ENCODE data around the gene DTHD1.

DTHD1 gene

DNA sequence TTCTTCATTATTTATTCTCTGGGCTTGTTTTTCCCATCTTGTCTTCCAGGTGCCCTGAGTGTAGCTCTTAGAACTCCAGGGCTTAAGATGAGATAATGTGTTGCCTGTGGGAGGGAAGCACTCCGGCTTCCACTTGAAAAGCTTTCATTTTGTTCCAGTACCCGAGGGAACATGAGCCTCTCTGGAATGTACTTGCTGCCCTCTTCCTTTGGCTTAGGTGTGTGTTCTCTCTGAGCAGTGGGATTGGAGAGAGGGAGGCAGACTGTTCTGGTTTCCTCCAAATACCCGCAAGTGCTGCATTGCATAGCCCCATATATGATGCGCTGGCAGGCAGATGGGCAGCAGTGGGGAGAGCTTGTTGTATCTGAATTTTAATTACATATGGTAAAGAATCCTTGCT lies 861 bp upstream of the DTHD1 start:
- no peak overlapping the region for H3K9ac ChIP-seq (ENCODE audit: low read depth, low read length)
- no peak overlapping the region for H3K4me3 ChIP-seq (ENCODE audit: low read depth in 1 of 2, low read length in 2 of 2)
- ATAC-seq (ENCODE audit: insufficient read depth, low read depth) (peak; percentile 55), DNase-seq (no peak)
- TF ChIP-seq, protein P1, sequence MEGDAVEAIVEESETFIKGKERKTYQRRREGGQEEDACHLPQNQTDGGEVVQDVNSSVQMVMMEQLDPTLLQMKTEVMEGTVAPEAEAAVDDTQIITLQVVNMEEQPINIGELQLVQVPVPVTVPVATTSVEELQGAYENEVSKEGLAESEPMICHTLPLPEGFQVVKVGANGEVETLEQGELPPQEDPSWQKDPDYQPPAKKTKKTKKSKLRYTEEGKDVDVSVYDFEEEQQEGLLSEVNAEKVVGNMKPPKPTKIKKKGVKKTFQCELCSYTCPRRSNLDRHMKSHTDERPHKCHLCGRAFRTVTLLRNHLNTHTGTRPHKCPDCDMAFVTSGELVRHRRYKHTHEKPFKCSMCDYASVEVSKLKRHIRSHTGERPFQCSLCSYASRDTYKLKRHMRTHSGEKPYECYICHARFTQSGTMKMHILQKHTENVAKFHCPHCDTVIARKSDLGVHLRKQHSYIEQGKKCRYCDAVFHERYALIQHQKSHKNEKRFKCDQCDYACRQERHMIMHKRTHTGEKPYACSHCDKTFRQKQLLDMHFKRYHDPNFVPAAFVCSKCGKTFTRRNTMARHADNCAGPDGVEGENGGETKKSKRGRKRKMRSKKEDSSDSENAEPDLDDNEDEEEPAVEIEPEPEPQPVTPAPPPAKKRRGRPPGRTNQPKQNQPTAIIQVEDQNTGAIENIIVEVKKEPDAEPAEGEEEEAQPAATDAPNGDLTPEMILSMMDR (IDR thresholded peaks at IDR 0.05; ENCODE audit: borderline replicate concordance, extremely low read depth, low read length, poor library complexity, severe bottlenecking), result no peak
- no peak for TF ChIP-seq EZH2 (IDR thresholded peaks at IDR 0.05; ENCODE audit: borderline replicate concordance, low read depth, low read length, severe bottlenecking)
- no peak overlapping the region for H3K27ac ChIP-seq (ENCODE audit: low read length)
- no peak overlapping the region for H3K4me2 ChIP-seq (ENCODE audit: insufficient read depth, low read length)
- no peaks in the 10 kb centered on the region for H4K20me1 ChIP-seq (ENCODE audit: insufficient read depth, low read length)
- no peaks in the 10 kb centered on the region for H3K36me3 ChIP-seq (ENCODE audit: insufficient read depth, low read length)
- H2AFZ ChIP-seq (ENCODE audit: low read depth, low read length), result no peak overlapping the region
- no peaks in the 10 kb centered on the region for H3K9me3 ChIP-seq (ENCODE audit: insufficient read depth, low read length, severe bottlenecking)
- peaks cover 15% of the 10 kb centered on the region for H3K4me1 ChIP-seq (ENCODE audit: insufficient read depth, low read length)
- H3K79me2 ChIP-seq (ENCODE audit: insufficient read depth, low read length), result no peaks in the 10 kb centered on the region
- H3K27me3 ChIP-seq (ENCODE audit: insufficient read depth, low read length, poor library complexity), result no peaks in the 10 kb centered on the region

DNA sequence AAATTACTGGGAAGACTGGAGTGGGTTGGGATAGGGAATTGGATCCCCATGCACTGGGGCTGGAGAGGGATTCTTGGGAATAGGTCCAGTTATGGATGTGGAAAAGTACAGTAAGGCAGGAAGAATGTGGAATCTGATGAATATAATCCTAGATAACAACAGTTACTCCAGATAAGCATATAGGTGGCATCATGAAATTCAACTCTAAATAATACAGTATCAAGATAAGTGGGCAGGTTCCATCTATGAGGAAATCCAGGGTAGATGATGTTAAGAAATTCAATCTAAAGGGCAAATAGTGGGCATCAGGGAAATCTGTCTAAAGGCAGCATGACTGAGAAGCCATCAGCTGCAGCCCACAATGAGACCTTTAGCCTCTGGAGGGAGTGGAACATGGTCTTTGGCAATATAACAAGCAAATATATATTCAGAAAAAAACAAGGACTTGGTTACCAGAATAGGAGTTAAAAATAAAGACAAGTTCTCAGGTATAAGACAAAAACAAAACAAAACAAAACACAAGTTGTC lies 1.2 kb downstream of the DTHD1 start:
- no peak for DNase-seq
- TF ChIP-seq EZH2 (IDR thresholded peaks at IDR 0.05; ENCODE audit: borderline replicate concordance, low read depth, low read length, severe bottlenecking), result no peak
- TF ChIP-seq, protein P1 (IDR thresholded peaks at IDR 0.05; ENCODE audit: borderline replicate concordance, extremely low read depth, low read length, poor library complexity, severe bottlenecking), result no peak
- H3K4me1 ChIP-seq (ENCODE audit: insufficient read depth, low read length), result peaks cover 26% of the 10 kb centered on the region

DNA sequence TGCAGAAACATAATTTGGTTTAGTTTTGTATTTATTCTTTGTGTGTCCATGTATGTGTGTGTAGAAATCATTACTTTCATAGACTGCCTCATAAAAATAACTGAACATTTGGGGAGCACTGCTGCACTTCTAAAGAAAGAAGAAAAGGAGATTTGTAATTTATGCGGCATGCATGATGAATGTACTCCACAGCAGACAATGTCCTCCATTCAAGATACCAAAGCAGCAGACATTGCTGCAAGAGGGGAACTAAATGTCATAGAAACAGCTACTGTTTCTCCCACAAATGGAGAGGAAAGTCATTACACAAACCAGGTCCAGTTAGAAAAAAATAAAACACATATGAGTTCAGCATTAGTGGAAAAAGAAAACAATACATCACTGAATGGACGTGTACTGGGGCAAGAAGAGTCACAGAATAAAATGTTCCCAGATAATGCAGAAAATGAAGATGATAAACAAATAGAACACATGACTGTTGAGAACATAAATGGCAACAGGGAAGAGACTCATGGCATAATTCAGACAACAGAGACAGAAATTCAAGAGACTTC lies 2.6 kb downstream of the DTHD1 start:
- Histone ChIP-seq H3K4me2 (ENCODE audit: insufficient read depth, low read length) (no peak overlapping the region), H3K27ac (ENCODE audit: low read length) (no peak overlapping the region), H3K27me3 (ENCODE audit: insufficient read depth, low read length, poor library complexity) (no peaks in the 10 kb centered on the region), H3K79me2 (ENCODE audit: insufficient read depth, low read length) (no peaks in the 10 kb centered on the region), H3K9me3 (ENCODE audit: insufficient read depth, low read length, severe bottlenecking) (no peaks in the 10 kb centered on the region), H3K4me1 (ENCODE audit: insufficient read depth, low read length) (peaks cover 17% of the 10 kb centered on the region), H4K20me1 (ENCODE audit: insufficient read depth, low read length) (no peaks in the 10 kb centered on the region), H3K4me3 (ENCODE audit: low read depth in 1 of 2, low read length in 2 of 2) (no peak overlapping the region), H2AFZ (ENCODE audit: low read depth, low read length) (no peak overlapping the region), H3K9ac (ENCODE audit: low read depth, low read length) (no peak overlapping the region), H3K36me3 (ENCODE audit: insufficient read depth, low read length) (no peaks in the 10 kb centered on the region)
- ATAC-seq (ENCODE audit: insufficient read depth, low read depth) (no peak), DNase-seq (no peak)
- TF ChIP-seq, protein P1 (IDR thresholded peaks at IDR 0.05; ENCODE audit: borderline replicate concordance, extremely low read depth, low read length, poor library complexity, severe bottlenecking), result no peak
- no peak for TF ChIP-seq EZH2 (IDR thresholded peaks at IDR 0.05; ENCODE audit: borderline replicate concordance, low read depth, low read length, severe bottlenecking)

More for the DNA sequence above, 1.2 kb downstream of the DTHD1 start:
- no peak for ATAC-seq (ENCODE audit: insufficient read depth, low read depth)
- no peaks in the 10 kb centered on the region for H3K36me3 ChIP-seq (ENCODE audit: insufficient read depth, low read length)
- no peak overlapping the region for H3K4me3 ChIP-seq (ENCODE audit: low read depth in 1 of 2, low read length in 2 of 2)
- H3K27me3 ChIP-seq (ENCODE audit: insufficient read depth, low read length, poor library complexity), result no peaks in the 10 kb centered on the region
- H3K9me3 ChIP-seq (ENCODE audit: insufficient read depth, low read length, severe bottlenecking), result no peaks in the 10 kb centered on the region
- H2AFZ ChIP-seq (ENCODE audit: low read depth, low read length), result no peak overlapping the region
- H3K9ac ChIP-seq (ENCODE audit: low read depth, low read length), result no peak overlapping the region
- H3K4me2 ChIP-seq (ENCODE audit: insufficient read depth, low read length), result no peak overlapping the region
- no peaks in the 10 kb centered on the region for H3K79me2 ChIP-seq (ENCODE audit: insufficient read depth, low read length)
- no peak overlapping the region for H3K27ac ChIP-seq (ENCODE audit: low read length)
- no peaks in the 10 kb centered on the region for H4K20me1 ChIP-seq (ENCODE audit: insufficient read depth, low read length)
